ENCODE measurements around the gene CARD19.

GRCh38 chr9:93083592-93084470 is 12.2 kb upstream of the CARD19 start:
- TF ChIP-seq CTCF (IDR thresholded peaks at IDR 0.05) (no peak), POLR2A (IDR thresholded peaks at IDR 0.05) (no peak)
